Eye (tissue), 1 donor: Measurements from ENCODE around the gene SH2D5.

Source experiments
- DNase-seq: peaks from one replicate; pipeline ENCODE4 v3.0.0-alpha.2; 2015

Gene SH2D5

GRCh38 chr1:20732588-20733359, at the start of gene SH2D5:
Gene SH2D5 (minus strand): TSS chr1:20732703. CDS start chr1:20728044, 4,659 bp downstream.
- DNase-seq = peak; percentile 85

GRCh38 chr1:20775700-20776099, 43.2 kb upstream of the SH2D5 start:
- no peak for DNase-seq

GRCh38 chr1:20771780-20772179, 39.3 kb upstream of the SH2D5 start:
- DNase-seq = no peak

- DNase-seq = no peak
Observed at GRCh38 chr1:20770314-20771087, 38.0 kb upstream of the SH2D5 start.

GRCh38 chr1:20767271-20767670, 34.8 kb upstream of the SH2D5 start:
- DNase-seq = no peak

GRCh38 chr1:20763417-20763816, 30.9 kb upstream of the SH2D5 start:
- no peak for DNase-seq

- no peak for DNase-seq
Observed at GRCh38 chr1:20760322-20760721, 27.8 kb upstream of the SH2D5 start.

GRCh38 chr1:20753589-20753988, 21.1 kb upstream of the SH2D5 start:
- no peak for DNase-seq

- DNase-seq = no peak
Observed at GRCh38 chr1:20751462-20751990, 19.0 kb upstream of the SH2D5 start.

GRCh38 chr1:20742671-20743070, 10.2 kb upstream of the SH2D5 start:
- DNase-seq = no peak

- no peak for DNase-seq
Observed at GRCh38 chr1:20740781-20741180, 8.3 kb upstream of the SH2D5 start.

GRCh38 chr1:20739225-20739624, 6.7 kb upstream of the SH2D5 start:
- no peak for DNase-seq

GRCh38 chr1:20735581-20736111, 3.1 kb upstream of the SH2D5 start:
- DNase-seq = no peak

GRCh38 chr1:20733360-20733975, 965 bp upstream of the SH2D5 start:
- DNase-seq = no peak

GRCh38 chr1:20732071-20732587, 374 bp downstream of the SH2D5 start:
- peak; percentile 84 for DNase-seq

- DNase-seq = peak; percentile 42
Observed at GRCh38 chr1:20731057-20731991, 1.2 kb downstream of the SH2D5 start.

- DNase-seq = peak; percentile 19
Observed at GRCh38 chr1:20730690-20731056, 1.8 kb downstream of the SH2D5 start.

GRCh38 chr1:20729990-20730689, 2.4 kb downstream of the SH2D5 start:
- peak; percentile 21 for DNase-seq

- DNase-seq = no peak
Observed at GRCh38 chr1:20729155-20729931, 3.2 kb downstream of the SH2D5 start.
